GM12864 (cell line): ENCODE measurements around the gene PLEKHF1.
"Not testable (repeated sequence)": the region's sequence is repeated elsewhere in the genome, so short reads cannot be mapped to it uniquely, and the experiment has no call there.

Experiments used
- DNase-seq: peaks from one replicate; pipeline ENCODE4 v3.0.0-alpha.2; 2011; ENCODE audit warnings: low read depth
- H3K4me3 ChIP-seq: 2 replicates; pipeline ENCODE4 v1.5.1; 2011; ENCODE audit warnings: mild to moderate bottlenecking, low read depth, low read length, control low read depth
- CTCF ChIP-seq: IDR thresholded peaks from 2 replicates; pipeline ENCODE4 v1.5.1; 2011; ENCODE audit warnings: low read depth, mild to moderate bottlenecking, moderate library complexity, low read length, control low read depth, inconsistent platforms; ENCODE audit errors: missing control alignments

Gene PLEKHF1

GRCh38 chr19:29620931-29621351 lies 44.3 kb upstream of the PLEKHF1 start:
- no peak for TF ChIP-seq CTCF
- H3K4me3 ChIP-seq: no peak overlapping the region
- DNase-seq: no peak

- DNase-seq: no peak
- H3K4me3 ChIP-seq: no peak overlapping the region
- no peak for TF ChIP-seq CTCF
These were observed 42.8 kb upstream of the PLEKHF1 start for GRCh38 chr19:29622166-29623070.

- no peak for DNase-seq
- H3K4me3 ChIP-seq: no peak overlapping the region
- TF ChIP-seq CTCF: no peak
These were observed 41.4 kb upstream of the PLEKHF1 start for GRCh38 chr19:29623726-29624488.

- no peak for TF ChIP-seq CTCF
- no peak for DNase-seq
- no peak overlapping the region for H3K4me3 ChIP-seq
These were observed 40.6 kb upstream of the PLEKHF1 start for GRCh38 chr19:29624489-29625185.

GRCh38 chr19:29625186-29625651 lies 40.0 kb upstream of the PLEKHF1 start:
- no peak for DNase-seq
- H3K4me3 ChIP-seq: no peak overlapping the region
- TF ChIP-seq CTCF: no peak

GRCh38 chr19:29626386-29626785 lies 38.9 kb upstream of the PLEKHF1 start:
- no peak overlapping the region for H3K4me3 ChIP-seq
- DNase-seq: no peak
- no peak for TF ChIP-seq CTCF

GRCh38 chr19:29626832-29627231 lies 38.4 kb upstream of the PLEKHF1 start:
- H3K4me3 ChIP-seq, DNase-seq: not testable (repeated sequence)
